Measurements from ENCODE around the gene FKRP. TPM values are rescaled to one million over a fixed set of nuclear protein-coding genes. Genes with fewer than 3 reads are reported as not detected.

Gene FKRP
- total and polyA plus RNA-seq, 2 of the 13 experiments (the other 11 are each of a cell fraction or from before 2014, with no cell fraction given): 7.3 to 9.8 TPM

DNA sequence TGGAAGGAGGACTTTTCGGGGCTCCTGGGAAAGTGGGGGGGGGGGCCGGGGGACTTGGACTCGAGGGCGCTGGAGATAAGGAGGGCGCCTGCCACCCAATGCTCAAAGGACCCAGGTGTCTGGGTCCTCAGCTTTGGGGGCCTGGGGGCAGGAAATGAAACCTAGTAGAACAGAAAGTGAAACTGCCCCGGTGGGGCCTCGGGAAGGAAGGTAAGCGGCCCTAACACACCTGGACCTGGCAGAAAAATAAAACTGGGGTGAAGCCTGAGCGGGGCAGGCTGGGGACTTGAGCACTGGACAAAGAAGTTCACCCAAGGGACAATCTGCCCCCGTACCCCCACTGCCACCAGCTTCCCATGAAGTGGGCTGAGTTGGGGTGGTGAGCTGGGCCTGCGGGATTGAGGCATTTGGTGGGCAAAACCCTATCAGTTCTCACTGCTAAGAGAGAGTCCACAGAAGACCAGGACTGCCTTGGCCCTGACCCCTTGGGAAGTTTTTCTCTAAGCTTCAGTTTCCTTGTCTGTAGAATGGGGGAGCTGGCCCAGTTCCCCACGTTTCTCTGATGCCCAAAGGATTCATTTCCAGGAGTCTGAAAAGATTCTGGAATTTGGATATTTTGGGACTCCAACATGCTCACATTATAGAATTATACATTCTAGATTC is 31.3 kb upstream of the FKRP start:
- BruUV-seq (replicated peaks): TSS peak; percentile 74
- TF ChIP-seq HDAC2 (CRISPR knock-in tag; IDR thresholded peaks at IDR 0.05) (no peak), NPAS2 (CRISPR knock-in tag; IDR thresholded peaks at IDR 0.05; ENCODE audit: borderline replicate concordance) (no peak), ZBTB25 (CRISPR knock-in tag; IDR thresholded peaks at IDR 0.05) (no peak), ARID4A (CRISPR knock-in tag; IDR thresholded peaks at IDR 0.05; ENCODE audit: borderline replicate concordance) (0 out of 2 replicates have a peak, but pooled peaks have one; percentile 3), ZSCAN21 (CRISPR knock-in tag; IDR thresholded peaks at IDR 0.05; ENCODE audit: borderline replicate concordance) (no peak), SOX13 (IDR thresholded peaks at IDR 0.05) (no peak), SOX13 (CRISPR knock-in tag; conservative IDR thresholded peaks at IDR 0.05 in 1 of 2, IDR thresholded peaks at IDR 0.05 in 1 of 2) (no peak), ZNF350 (CRISPR knock-in tag; IDR thresholded peaks at IDR 0.05; ENCODE audit: borderline replicate concordance, low read depth) (no peak), ASH2L (IDR thresholded peaks at IDR 0.05; ENCODE audit: insufficient read length, low read depth, low read length) (peak; percentile 65), MYNN (CRISPR knock-in tag; IDR thresholded peaks at IDR 0.05; ENCODE audit: low read depth) (no peak)
- TF ChIP-seq, protein P1, sequence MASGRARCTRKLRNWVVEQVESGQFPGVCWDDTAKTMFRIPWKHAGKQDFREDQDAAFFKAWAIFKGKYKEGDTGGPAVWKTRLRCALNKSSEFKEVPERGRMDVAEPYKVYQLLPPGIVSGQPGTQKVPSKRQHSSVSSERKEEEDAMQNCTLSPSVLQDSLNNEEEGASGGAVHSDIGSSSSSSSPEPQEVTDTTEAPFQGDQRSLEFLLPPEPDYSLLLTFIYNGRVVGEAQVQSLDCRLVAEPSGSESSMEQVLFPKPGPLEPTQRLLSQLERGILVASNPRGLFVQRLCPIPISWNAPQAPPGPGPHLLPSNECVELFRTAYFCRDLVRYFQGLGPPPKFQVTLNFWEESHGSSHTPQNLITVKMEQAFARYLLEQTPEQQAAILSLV (CRISPR knock-in tag; IDR thresholded peaks at IDR 0.05; ENCODE audit: borderline replicate concordance): 0 out of 2 replicates have a peak, but pooled peaks have one; percentile 1
- TF ChIP-seq, protein P2, sequence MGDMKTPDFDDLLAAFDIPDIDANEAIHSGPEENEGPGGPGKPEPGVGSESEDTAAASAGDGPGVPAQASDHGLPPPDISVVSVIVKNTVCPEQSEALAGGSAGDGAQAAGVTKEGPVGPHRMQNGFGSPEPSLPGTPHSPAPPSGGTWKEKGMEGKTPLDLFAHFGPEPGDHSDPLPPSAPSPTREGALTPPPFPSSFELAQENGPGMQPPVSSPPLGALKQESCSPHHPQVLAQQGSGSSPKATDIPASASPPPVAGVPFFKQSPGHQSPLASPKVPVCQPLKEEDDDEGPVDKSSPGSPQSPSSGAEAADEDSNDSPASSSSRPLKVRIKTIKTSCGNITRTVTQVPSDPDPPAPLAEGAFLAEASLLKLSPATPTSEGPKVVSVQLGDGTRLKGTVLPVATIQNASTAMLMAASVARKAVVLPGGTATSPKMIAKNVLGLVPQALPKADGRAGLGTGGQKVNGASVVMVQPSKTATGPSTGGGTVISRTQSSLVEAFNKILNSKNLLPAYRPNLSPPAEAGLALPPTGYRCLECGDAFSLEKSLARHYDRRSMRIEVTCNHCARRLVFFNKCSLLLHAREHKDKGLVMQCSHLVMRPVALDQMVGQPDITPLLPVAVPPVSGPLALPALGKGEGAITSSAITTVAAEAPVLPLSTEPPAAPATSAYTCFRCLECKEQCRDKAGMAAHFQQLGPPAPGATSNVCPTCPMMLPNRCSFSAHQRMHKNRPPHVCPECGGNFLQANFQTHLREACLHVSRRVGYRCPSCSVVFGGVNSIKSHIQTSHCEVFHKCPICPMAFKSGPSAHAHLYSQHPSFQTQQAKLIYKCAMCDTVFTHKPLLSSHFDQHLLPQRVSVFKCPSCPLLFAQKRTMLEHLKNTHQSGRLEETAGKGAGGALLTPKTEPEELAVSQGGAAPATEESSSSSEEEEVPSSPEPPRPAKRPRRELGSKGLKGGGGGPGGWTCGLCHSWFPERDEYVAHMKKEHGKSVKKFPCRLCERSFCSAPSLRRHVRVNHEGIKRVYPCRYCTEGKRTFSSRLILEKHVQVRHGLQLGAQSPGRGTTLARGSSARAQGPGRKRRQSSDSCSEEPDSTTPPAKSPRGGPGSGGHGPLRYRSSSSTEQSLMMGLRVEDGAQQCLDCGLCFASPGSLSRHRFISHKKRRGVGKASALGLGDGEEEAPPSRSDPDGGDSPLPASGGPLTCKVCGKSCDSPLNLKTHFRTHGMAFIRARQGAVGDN (CRISPR knock-in tag; IDR thresholded peaks at IDR 0.05): peak; percentile 10

More for the DNA sequence above, 31.3 kb upstream of the FKRP start:
- H4K20me1 ChIP-seq (ENCODE audit: insufficient read depth, low read length): no peaks in the 10 kb centered on the region
- CTCF ChIA-PET (ENCODE audit: low intra/inter-chr PET ratio, low total read pairs): no interaction called here
- peaks cover 20% of the 10 kb centered on the region for H3K79me2 ChIP-seq (ENCODE audit: insufficient read depth, low read length)
- WGBS (ENCODE audit: low lambda C conversion rate): 2% methylated on average over 10 of the region's 12 CpGs
- ATAC-seq (peak; percentile 15), FAIRE-seq (no peak), DNase-seq (ENCODE audit: low spot score) (no peak)
- intact Hi-C loops (cut with micrococcal nuclease; ENCODE audit: unreplicated experiment): no loop called here
- H3K4me3 ChIP-seq (replicated peaks in 1 of 3; ENCODE audit: insufficient read depth in 1 of 3, low read depth in 2 of 3, low read length in 3 of 3): peak overlapping the region; percentile 79 to 83 (median 82)
- POLR2A ChIA-PET: interaction anchor here (0.8 to 2.1 kb wide), 6 partner anchors 10 to 114 kb away, joined by 4 to 9 read pairs (median 5); partner anchors contain the start of genes CALM3, DACT3 and SLC1A5
- no peaks in the 10 kb centered on the region for H3K9me3 ChIP-seq (ENCODE audit: low read length)
- peak overlapping the region; percentile 96 for H3K4me2 ChIP-seq (ENCODE audit: low read depth, low read length)
- peak overlapping the region; percentile 75 for H3K9ac ChIP-seq (ENCODE audit: insufficient read depth, low read depth, low read length)
- no peaks in the 10 kb centered on the region; a peak in 1 of 5 replicates for H3K27me3 ChIP-seq (ENCODE audit: control insufficient read depth in 1 of 2, insufficient read depth in 2 of 2, low read length in 2 of 2)
- H3K4me1 ChIP-seq (ENCODE audit: insufficient read depth, low read length): peaks cover 15% of the 10 kb centered on the region
- H3K36me3 ChIP-seq (replicated peaks in 1 of 2; ENCODE audit: control insufficient read depth in 1 of 2, insufficient read depth in 2 of 2, low read length in 2 of 2): 0 out of 5 replicates have a peak, but pooled peaks cover 0 to 2% of the 10 kb centered on the region in 2 experiments
- in situ Hi-C loops (cut with HindIII; ENCODE audit: extremely low pct_ligation_motif_present, low pct_unique_long_range_greater_than_20kb): no loop called here
- H3K27ac ChIP-seq (ENCODE audit: extremely low read length, insufficient read depth, low read length): peak overlapping the region; percentile 69
- H2AFZ ChIP-seq (ENCODE audit: low read length): no peak overlapping the region
